NCI-H2107 treated with DMSO at 0.1 percent for 48 hours (cell line): ENCODE results near the gene ANKS6.

Experiments
- DNase-seq: peaks from one replicate; lab custom pipeline; 2025; ENCODE audit not compliant: unreplicated experiment; lab: John Stamatoyannopoulos, UW

ANKS6 gene

DNA sequence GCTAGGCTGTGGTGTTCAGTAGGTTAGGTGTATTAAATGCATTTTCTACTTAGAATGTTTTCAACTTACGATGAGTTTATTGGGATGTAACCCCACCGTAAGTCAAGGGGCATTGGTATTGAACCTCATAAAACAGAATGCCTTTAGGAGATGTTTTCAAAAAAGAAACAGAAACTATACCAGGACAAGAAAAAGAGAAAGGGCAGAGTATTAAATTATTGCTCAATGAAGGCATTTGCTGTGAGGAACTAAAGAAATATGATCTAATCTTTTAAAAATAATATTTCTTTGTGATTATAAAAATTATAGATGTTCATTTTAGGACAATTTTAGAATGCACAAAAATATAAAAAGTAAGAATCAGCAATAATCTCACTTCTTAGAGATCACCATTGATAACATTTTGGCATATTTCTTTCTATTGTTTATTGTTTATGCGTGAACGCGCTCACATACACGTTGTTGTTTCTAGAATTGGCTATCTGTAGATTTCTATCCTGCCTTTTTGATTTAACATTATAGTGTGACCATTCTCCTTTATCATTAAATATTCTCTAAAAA is 19.1 kb upstream of the ANKS6 start:
- no peak for DNase-seq

DNA sequence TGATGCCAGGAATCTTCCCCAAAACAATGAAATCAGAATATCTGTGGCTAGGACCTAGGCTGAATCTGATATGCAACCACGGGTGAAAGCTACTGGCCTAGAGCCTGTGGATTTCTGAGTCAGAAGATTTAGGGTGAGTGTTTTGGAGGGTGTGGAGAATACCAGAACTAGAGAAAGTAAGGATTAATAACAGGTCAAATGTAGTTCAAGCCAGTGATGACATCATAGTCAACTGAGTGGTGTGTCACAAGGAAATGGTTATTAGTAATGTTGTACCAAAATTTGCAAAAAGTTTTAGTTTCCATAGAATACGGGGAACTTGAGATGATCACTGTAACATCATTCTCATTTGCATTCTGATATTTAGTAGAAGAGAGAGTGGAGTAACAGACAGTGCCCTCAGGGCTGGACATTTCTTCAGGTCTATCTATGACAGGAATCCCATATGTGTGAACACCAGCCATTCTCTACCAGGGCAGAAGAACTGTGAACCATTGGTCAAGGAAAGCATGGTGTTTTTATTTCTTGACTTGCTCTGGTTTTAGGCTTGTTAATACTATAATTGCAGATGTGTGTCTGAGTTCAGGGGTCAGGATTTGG is 14.8 kb upstream of the ANKS6 start:
- DNase-seq, result no peak

- no peak for DNase-seq
Measured at GRCh38 chr9:98810102-98810842, 13.9 kb upstream of the ANKS6 start.

DNA sequence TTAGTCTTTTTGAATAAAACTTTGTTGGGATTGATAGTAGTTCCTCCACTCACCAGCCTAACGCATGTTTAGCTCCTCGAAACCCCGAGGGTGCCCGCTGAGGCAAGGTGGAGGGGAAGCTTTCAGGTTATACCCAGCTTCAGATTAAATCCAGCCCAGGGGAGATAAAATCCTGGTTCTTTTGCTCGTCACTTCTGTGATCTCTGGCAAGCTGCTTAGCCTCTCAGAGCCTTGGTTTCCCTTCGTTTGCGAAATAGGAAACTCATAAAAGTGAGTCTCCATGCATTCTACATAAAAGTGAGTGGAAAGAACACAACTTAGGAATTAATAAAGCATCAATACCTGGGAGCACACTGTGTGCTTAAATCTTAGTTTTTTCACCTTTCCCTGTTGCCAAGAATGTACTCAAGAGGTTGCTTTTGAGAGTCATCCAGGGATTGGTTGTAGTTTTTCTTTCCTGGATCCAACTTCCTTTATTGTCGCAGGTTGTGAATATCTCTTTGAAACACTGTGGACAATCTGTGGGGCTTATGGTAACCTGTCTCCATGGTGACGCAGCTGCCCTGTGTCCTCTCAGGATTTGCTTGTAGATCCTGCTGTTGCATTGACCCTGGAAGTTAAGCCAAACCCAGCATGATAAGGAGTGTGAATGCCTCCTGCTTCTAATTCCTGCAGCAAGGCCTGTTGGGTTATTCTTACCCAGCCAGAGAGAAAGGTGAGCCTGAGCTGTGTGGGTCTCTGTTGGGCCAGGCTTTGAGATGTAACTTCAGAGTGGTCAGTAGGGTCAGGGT is 13.2 kb upstream of the ANKS6 start:
- no peak for DNase-seq

- DNase-seq, result no peak
Measured at GRCh38 chr9:98808875-98809274, 12.5 kb upstream of the ANKS6 start.

GRCh38 chr9:98808411-98808815 is 12.1 kb upstream of the ANKS6 start:
- DNase-seq, result no peak

- DNase-seq, result no peak
Measured at GRCh38 chr9:98807814-98808195, 11.4 kb upstream of the ANKS6 start.

- no peak for DNase-seq
Measured at GRCh38 chr9:98807070-98807813, 10.9 kb upstream of the ANKS6 start, which contains the start of gene GALNT12. GALNT12 (plus strand) TSS chr9:98807670; CDS start chr9:98807699, 29 bp downstream.

DNA sequence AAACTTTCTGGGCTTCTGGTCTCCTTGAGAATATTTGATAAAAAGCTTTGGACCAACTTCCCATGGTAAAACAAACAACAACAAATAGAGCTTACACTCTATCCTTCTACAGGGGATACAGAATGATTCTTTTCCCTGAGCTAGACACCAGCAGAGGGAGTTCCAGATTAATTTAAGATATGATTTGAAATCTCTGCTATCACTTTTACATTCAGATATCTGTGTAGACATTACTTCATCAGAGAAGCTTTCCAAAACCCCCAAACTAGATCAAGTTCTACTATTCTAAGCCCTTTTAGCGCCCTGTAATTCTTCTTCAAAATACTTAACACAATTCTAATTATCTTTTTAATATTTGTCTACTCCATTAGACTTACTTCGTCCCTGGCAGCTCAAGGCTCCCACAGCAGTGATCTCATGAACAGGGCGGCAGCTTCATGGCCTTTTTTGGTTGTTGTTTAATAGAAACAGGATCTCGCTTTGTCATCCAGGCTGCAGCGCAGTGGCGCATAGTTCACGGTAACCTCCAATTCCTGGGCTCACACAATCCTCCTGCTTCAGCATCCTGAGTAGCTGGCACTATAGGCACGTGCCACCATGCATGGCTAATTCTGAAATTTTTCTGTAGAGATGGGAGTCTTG is 10.2 kb upstream of the ANKS6 start:
- peak; percentile 12 for DNase-seq

- DNase-seq, result no peak
Measured at GRCh38 chr9:98805506-98806272, 9.3 kb upstream of the ANKS6 start.

DNA sequence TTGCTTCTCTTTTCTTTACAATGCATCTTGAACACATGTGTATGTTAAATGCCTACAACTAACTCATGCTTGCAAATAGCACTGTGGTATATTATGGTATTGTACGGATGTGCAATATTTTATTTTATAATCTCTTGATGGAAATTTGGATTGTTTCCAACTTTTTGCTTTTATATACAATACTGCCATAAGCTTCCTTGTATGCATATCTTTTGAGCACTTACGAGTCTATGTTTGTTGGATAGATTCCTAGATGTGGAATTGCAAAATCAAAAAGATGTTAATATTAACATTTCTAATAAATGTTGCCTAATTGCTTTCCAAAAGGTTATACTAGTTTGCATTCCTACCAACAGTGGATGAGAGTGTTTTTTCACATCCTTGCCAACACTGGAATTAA is 7.7 kb upstream of the ANKS6 start:
- no peak for DNase-seq

DNA sequence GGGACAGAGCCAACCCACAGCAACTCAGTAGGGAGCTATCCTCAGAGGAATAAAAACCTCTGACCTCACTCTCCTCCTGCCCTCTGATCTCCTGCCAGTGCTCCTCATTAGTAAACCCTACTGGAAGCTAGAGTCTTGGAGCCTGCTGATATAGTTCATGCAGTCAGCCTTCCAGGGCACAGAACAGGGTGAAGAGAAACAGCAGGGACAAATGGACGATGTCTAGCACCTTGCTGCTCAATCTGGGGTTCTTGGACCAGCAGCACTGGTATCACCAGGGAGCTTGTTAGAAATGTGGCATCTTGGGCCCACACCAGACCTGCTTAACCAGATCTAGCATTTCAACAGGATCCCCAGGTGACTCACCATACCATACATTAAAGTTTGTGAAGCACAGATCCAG is 5.6 kb upstream of the ANKS6 start:
- DNase-seq, result no peak

GRCh38 chr9:98801561-98801960 is 5.2 kb upstream of the ANKS6 start:
- DNase-seq, result no peak

DNA sequence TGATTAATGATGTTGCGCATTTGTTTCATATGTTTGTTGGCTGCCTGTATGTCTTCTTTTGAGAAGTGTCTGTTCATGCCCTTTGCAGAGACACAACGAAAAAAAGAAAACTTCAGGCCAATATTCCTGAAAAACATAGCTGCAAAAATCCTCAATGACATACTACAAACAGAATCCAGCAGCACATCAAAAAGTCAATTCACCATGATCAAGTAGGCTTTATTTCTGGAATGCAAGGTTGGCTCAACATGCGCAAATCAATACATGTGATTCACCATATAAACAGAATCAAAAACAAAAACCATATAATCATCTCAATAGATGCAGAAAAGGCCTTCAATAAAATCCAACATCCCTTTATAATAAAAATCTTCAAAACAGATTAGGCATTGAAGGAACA is 1.9 kb upstream of the ANKS6 start:
- DNase-seq, result no peak

GRCh38 chr9:98797491-98797890 is 1.1 kb upstream of the ANKS6 start:
- no peak for DNase-seq

GRCh38 chr9:98795970-98796363 is 388 bp downstream of the ANKS6 start:
- no peak for DNase-seq

- no peak for DNase-seq
Measured at GRCh38 chr9:98795295-98795955, 930 bp downstream of the ANKS6 start.

- DNase-seq, result no peak
Measured at GRCh38 chr9:98794802-98795201, 1.6 kb downstream of the ANKS6 start.

- DNase-seq, result no peak
Measured at GRCh38 chr9:98793031-98793430, 3.3 kb downstream of the ANKS6 start.
